Measurements from ENCODE around the gene GPR141. TPM values are rescaled to one million over a fixed set of nuclear protein-coding genes. Genes with fewer than 3 reads are reported as not detected.

Gene GPR141
- total and polyA plus RNA-seq, 2 experiments from 2014 or later = 0.51 TPM; not detected in 1

DNA sequence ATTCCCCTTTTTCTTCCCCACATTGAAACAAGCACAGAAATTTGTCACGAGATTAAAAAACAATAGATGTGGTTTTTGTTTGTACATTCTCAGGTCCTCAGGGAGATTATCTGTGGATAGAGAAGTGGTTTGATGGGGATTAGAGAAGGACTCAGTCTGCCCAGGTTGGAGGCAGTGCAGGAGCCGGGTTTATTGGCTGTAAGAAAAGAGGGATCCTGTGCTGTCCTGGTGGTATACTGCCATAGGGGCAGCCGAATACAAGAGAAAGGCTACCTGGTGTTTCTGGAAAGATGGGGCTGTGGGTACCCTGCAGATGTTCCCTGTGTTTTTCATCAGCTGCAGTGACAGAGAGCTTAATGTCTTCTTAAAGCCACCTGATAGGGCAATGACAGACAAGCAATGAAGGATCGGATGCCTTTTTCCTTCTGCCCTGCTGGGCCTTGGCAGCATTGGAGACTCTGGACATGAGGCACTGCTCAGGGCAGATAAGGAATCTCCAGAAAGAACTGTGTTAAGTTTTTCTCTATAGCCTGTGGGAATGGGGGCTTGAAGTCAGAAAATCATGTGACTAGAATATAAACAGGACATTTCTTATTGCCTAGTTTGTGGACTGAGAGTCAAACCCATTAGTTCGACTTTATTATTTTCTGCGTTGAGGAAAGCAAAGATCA is 18.1 kb upstream of the GPR141 start:
- TF ChIP-seq, protein P1, sequence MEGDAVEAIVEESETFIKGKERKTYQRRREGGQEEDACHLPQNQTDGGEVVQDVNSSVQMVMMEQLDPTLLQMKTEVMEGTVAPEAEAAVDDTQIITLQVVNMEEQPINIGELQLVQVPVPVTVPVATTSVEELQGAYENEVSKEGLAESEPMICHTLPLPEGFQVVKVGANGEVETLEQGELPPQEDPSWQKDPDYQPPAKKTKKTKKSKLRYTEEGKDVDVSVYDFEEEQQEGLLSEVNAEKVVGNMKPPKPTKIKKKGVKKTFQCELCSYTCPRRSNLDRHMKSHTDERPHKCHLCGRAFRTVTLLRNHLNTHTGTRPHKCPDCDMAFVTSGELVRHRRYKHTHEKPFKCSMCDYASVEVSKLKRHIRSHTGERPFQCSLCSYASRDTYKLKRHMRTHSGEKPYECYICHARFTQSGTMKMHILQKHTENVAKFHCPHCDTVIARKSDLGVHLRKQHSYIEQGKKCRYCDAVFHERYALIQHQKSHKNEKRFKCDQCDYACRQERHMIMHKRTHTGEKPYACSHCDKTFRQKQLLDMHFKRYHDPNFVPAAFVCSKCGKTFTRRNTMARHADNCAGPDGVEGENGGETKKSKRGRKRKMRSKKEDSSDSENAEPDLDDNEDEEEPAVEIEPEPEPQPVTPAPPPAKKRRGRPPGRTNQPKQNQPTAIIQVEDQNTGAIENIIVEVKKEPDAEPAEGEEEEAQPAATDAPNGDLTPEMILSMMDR (IDR thresholded peaks at IDR 0.05; ENCODE audit: low read depth, low read length) = no peak
- Histone ChIP-seq H3K36me3 (no peaks in the 10 kb centered on the region), H3K27ac (no peak overlapping the region), H3K27me3 (no peaks in the 10 kb centered on the region), H3K4me3 (no peak overlapping the region), H3K4me1 (ENCODE audit: low read depth) (no peaks in the 10 kb centered on the region), H3K9me3 (ENCODE audit: low read depth) (no peaks in the 10 kb centered on the region)
- DNase-seq (ENCODE audit: low read depth in 1 of 2, low spot score in 1 of 2) = no peak

DNA sequence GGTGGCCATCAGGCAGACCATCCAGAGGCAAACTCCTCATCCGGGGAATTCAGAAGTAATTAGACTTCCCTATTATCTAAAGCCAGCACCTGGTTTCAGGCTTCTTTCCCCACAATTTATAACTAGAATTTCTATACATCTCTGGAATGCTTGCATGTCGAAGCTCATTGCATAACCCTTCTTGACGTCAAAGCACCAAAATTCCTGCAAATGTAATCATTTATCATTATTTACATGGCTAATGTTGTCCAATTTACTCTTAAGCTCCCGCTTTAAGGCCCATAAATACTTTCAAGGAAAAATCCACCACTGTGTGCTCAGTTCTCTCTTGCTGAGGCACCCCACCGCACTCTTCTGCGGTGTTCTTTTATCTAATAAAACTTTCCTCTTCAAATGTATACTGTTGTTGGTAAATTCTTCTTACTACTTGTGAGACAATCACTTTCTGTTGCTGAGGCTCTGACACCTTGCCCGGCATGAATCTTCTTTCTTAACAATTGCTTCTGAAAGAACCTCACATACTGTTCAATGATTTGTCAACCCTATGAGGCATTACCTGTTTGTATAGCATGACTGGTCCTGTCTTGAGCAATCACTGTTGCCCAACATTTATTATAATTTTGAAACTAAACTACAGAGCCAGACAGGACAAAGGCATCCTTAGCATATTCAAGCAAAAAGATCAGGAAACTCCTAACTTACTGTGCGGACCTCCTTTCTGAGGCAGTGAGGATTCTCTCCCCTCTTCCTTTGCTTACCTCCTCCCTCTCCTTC is 17.4 kb upstream of the GPR141 start:
- no peak overlapping the region for H3K4me3 ChIP-seq
- DNase-seq (ENCODE audit: low read depth in 1 of 2, low spot score in 1 of 2) = no peak
- H3K36me3 ChIP-seq = no peaks in the 10 kb centered on the region
- H3K27me3 ChIP-seq = no peaks in the 10 kb centered on the region
- H3K27ac ChIP-seq = no peak overlapping the region
- H3K9me3 ChIP-seq (ENCODE audit: low read depth) = no peaks in the 10 kb centered on the region
- TF ChIP-seq, protein P1 (IDR thresholded peaks at IDR 0.05; ENCODE audit: low read depth, low read length) = no peak
- no peaks in the 10 kb centered on the region for H3K4me1 ChIP-seq (ENCODE audit: low read depth)

DNA sequence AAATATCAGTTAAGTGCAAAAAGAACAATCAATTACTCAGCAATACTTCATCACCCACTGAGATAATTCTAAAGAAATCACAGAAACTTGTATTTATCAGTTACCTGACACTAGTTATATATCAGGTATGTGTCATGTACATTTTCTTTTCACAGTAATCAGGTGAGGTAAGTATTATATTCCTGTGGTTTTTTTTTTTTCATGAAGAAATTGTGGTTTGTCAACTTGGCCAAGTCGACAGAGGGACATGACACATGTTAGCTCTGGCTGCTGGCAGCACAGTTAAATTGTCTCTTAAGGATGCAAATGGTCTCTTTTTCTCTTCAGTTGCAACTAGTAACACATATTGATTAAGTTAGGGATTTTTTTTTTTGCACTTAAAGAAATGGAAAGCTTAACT is 13.7 kb upstream of the GPR141 start:
- DNase-seq (ENCODE audit: low read depth in 1 of 2, low spot score in 1 of 2) = no peak
- Histone ChIP-seq H3K9me3 (ENCODE audit: low read depth) (no peaks in the 10 kb centered on the region), H3K27ac (no peak overlapping the region), H3K4me3 (no peak overlapping the region), H3K27me3 (no peaks in the 10 kb centered on the region), H3K36me3 (no peaks in the 10 kb centered on the region), H3K4me1 (ENCODE audit: low read depth) (peaks cover 6% of the 10 kb centered on the region)
- TF ChIP-seq, protein P1 (IDR thresholded peaks at IDR 0.05; ENCODE audit: low read depth, low read length) = no peak

DNA sequence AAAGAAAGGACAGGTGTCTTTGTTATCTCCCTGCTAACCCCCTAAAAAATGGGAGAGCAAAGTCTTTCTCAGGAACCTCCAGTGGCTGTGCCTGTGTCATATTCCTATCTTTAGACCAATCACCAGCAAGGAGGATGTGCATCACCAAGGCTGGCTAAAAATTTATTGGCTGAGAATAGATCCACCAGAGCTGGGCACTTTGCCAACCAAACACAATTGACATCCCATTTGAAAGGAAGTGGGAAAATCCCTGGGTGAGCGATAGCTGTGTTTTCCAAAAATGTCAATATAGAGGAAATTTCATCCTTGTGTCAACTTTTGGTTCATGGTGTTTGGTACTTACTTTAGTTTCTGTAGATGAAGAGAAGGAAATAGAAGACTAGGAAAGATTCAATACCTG is 13.1 kb upstream of the GPR141 start:
- TF ChIP-seq, protein P1 (IDR thresholded peaks at IDR 0.05; ENCODE audit: low read depth, low read length) = no peak
- Histone ChIP-seq H3K4me3 (no peak overlapping the region), H3K27me3 (no peaks in the 10 kb centered on the region), H3K27ac (no peak overlapping the region), H3K9me3 (ENCODE audit: low read depth) (no peaks in the 10 kb centered on the region), H3K4me1 (ENCODE audit: low read depth) (peaks cover 6% of the 10 kb centered on the region), H3K36me3 (no peaks in the 10 kb centered on the region)
- DNase-seq (ENCODE audit: low read depth in 1 of 2, low spot score in 1 of 2) = no peak

DNA sequence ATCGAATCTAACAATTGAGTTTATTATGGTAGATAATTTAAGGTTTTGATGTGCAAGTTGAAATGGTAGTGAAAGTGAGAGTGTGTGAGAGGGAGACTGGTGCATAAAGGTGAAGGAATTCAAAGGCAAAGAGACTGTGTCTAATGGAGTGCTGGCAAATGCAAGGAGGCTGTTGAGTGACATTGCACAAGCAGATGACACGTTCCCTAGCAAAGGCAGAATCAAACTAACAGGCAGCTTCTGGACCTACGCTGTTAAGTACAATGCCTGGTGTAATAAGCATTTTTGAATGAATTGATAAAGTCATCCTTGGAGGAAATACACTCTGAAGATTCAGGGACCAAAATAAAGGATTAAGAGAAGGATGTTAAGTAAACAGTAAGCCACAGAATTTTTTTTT is 11.7 kb upstream of the GPR141 start:
- peaks cover 6% of the 10 kb centered on the region for H3K4me1 ChIP-seq (ENCODE audit: low read depth)
- peak in 1 of 2 donors; percentile 42 for DNase-seq (ENCODE audit: low read depth in 1 of 2, low spot score in 1 of 2)
- H3K27ac ChIP-seq = no peak overlapping the region

More for the DNA sequence above, 11.7 kb upstream of the GPR141 start:
- Histone ChIP-seq H3K27me3 (no peaks in the 10 kb centered on the region), H3K36me3 (no peaks in the 10 kb centered on the region), H3K9me3 (ENCODE audit: low read depth) (no peaks in the 10 kb centered on the region), H3K4me3 (no peak overlapping the region)
- TF ChIP-seq, protein P1 (IDR thresholded peaks at IDR 0.05; ENCODE audit: low read depth, low read length) = no peak

Measured in cardiac muscle cell (in vitro differentiated cells and primary cell).